HEK293 (cell line): ENCODE results near the gene DCAF10.

Experiments
- ZNF133 ChIP-seq: fragments of 450-650 bp; formaldehyde crosslinking; IDR thresholded peaks from 2 replicates; pipeline ENCODE4 v1.5.1; 2016; ENCODE audit warnings: missing biosample characterization, missing genetic modification characterization
- ZNF707 ChIP-seq: fragments of 450-650 bp; formaldehyde crosslinking; IDR thresholded peaks from 2 replicates; pipeline ENCODE4 v1.5.1; 2016; ENCODE audit warnings: missing biosample characterization, missing genetic modification characterization
- TF ChIP-seq, protein P1 (sequence below): IDR thresholded peaks from 2 replicates; pipeline ENCODE4 v1.6.1; 2011; ENCODE audit warnings: mild to moderate bottlenecking, low read depth, low read length, borderline replicate concordance

DNA sequence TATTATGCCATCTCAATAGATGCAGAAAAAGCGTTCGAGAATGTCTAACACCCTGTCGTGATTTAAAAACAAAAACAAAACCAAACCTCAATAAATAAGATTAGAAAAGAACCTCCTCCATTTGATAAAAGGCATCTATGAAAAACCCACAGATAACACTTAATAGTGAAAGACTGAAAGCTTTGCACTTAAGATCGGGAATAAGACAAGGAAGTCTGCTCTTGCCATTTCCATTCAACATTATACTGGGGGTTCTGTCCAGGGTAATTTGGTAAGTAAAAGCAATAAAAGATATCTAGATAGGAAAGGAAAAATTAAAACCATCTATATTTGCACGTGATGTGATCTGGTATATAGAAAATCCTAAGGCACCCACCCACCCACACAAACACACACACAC, 8.5 kb upstream of the DCAF10 start:
- TF ChIP-seq ZNF707 (no peak), ZNF133 (no peak)
- TF ChIP-seq, protein P1, sequence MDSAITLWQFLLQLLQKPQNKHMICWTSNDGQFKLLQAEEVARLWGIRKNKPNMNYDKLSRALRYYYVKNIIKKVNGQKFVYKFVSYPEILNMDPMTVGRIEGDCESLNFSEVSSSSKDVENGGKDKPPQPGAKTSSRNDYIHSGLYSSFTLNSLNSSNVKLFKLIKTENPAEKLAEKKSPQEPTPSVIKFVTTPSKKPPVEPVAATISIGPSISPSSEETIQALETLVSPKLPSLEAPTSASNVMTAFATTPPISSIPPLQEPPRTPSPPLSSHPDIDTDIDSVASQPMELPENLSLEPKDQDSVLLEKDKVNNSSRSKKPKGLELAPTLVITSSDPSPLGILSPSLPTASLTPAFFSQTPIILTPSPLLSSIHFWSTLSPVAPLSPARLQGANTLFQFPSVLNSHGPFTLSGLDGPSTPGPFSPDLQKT = no peak
